Activated T-cell treated with anti-CD3 and anti-CD28 coated beads for 24 hours (primary cell): ENCODE results near the gene QSER1.
"Not testable (repeated sequence)": the region's sequence is repeated elsewhere in the genome, so short reads cannot be mapped to it uniquely, and the experiment has no call there.

ENCODE experiments used
- DNase-seq: peaks from one replicate; pipeline ENCODE4 v3.0.0-alpha.2; 2020; ENCODE audit warnings: low read depth

Gene QSER1

DNA sequence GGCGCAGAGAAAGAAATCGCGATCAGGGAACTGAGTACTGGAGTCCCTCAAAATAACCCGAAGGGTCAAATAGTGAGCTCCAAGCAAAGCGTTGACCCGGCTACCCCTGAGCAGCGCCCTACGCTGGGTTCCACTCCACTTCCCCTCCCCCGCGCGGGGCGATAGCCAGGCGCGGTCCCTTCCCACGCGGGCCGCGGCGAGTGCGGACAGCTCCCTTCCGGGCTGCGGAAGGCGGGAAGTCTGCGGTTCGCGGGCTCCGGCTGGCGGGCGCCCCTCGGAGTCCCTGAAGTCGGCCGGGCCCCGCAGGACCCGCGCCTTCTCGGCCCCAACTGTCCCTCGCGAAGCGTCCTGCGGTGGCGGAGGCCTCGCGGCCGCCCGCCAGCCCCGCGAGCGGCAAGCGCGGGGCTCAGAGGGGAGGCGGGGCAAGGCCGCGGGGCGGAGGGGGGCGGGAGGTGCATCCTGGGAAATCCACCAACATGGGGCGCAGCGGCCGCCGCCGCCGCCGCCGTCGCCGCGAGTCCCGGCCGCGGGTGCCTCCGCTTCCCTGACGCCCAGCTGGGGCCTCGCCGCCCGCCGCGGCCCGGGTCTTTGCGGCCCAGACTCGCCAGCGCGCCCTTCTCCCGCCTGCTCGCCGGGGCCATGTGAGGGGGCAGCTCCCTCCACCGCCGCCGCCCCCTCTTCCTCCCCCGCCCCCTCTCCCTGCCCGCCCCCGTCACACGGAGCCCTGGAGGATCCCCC lies at the start of gene QSER1:
Gene QSER1, plus strand, starts transcription at position 457 of the 738 bp plus-strand sequence. CDS start 315 bp downstream, outside the sequence.
- DNase-seq = peak; percentile 56

- no peak for DNase-seq
These were observed 49.1 kb upstream of the QSER1 start for GRCh38 chr11:32843544-32843943.

- no peak for DNase-seq
These were observed 45.1 kb upstream of the QSER1 start for GRCh38 chr11:32847511-32847910.

GRCh38 chr11:32849761-32850160 lies 42.9 kb upstream of the QSER1 start:
- DNase-seq = no peak

- no peak for DNase-seq
These were observed 41.4 kb upstream of the QSER1 start for GRCh38 chr11:32851251-32851650.

DNA sequence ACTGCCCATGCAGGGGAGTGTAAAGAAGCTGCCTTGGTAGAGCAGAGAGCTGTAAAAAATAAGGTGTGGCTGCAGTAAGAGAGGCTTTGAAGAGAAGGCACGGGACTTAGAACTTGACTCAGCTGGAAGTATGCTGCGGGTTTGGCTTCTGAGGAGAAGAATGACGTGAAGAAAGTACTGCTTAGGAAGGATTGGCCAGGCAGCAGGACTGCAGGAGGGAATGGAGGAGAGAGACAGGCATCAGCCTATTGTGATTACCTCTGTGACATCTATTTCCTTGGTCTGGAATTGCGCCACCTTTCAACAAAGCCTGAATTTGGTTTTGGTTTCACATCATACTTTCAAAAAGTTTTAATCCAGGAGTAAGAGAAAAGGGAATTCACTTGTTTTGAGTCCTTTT lies 40.4 kb upstream of the QSER1 start:
- no peak for DNase-seq

GRCh38 chr11:32855601-32856000 lies 37.0 kb upstream of the QSER1 start:
- DNase-seq = no peak

- no peak for DNase-seq
These were observed 33.9 kb upstream of the QSER1 start for GRCh38 chr11:32858731-32859130.

- no peak for DNase-seq
These were observed 30.6 kb upstream of the QSER1 start for GRCh38 chr11:32861850-32862577.

DNA sequence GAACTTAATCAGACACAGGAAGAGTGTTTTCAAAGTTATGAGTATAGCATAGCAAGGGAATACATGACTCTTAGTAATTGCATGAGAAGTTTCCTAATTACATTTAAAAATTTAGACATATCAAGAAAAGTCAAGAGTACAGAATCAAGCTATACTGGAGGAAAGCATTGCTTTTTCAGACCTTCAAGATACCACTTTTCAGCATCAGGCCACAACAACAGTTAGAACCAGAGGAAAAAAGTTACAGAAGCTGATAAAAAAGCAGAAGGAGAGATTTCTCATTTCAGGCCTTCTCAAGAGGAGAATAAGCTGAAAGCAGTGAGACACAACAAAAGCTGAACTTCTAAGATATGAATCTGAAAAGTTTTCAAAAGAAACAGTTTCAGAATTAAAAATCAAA lies 28.1 kb upstream of the QSER1 start:
- no peak for DNase-seq

DNA sequence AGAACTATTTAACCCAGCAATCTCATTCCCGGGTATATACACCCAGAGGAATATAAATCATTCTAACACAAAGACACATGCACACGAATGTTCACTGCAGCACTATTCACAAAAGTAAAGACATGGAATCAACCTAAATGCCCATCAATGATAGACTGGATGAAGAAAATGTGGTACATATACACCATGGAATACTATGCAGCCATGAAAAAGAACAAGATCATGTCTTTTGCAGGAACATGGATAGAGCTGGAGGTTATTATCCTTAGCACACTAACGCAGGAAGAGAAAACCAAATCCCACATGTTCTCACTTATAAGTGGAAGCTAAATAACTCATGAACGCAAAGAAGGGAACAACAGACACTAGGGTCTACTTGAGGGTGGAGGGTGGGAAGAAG lies 23.9 kb upstream of the QSER1 start:
- not testable (repeated sequence) for DNase-seq

DNA sequence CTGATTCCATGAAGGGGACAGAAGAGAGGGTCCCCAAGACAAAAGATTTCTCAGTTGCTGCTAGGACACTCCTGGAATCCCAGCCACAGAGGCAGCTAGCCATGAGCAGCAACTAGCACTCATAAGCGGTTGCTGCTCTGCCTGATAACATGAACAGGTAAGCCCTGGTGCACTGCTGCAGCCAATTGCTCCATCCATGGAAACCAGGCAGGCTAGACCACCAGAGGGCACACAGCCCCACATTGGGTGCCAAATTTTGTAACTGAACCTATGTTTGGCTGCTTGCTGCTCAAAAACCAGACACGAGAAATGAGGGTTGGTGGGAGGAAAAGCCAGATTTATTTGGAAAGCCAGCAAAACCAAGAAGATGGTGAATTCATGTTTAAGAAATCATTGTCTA lies 21.9 kb upstream of the QSER1 start:
- peak; percentile 21 for DNase-seq

DNA sequence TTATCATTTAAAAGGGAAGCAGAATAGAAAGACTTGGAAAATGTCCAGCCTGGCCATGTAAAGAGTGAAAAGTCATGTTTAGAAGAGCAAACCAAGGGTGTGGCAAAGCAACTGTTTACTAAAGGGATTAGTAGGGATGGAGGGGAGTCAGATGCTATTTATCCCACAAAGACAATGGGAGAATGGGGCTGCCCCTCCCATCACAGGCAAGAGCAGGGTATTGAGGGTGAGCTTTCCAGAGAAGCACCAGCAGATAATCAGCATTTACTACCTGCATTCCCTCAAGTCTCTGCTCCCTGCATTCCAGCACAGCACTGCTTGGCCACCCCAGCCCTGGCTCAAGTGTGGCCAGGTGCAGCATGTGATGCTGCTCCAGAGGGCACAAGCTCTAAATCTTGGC lies 18.5 kb upstream of the QSER1 start:
- no peak for DNase-seq

- DNase-seq = no peak
These were observed 11.3 kb upstream of the QSER1 start for GRCh38 chr11:32881286-32881685.

GRCh38 chr11:32883421-32883820 lies 9.2 kb upstream of the QSER1 start:
- DNase-seq = no peak

DNA sequence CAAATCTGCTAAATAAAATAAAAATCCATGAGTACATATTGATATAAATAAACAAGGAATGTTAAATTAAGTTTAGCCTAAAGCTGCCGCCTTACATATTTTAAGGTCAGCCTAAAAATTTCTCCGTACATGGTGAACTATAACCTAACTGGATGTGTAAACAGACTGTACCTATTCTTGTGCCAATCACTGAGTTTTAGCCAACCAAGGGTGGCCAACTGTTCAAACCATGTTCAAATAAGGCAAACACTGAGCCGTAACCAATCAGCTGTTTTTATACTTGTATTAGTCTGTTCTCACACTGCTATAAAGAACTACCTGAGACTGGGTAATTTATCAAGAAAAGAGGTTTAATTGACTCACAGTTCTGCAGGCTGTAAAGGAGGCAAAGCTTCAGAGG lies 8.6 kb upstream of the QSER1 start:
- no peak for DNase-seq

GRCh38 chr11:32884770-32885384 lies 7.7 kb upstream of the QSER1 start:
- no peak for DNase-seq

GRCh38 chr11:32885556-32885955 lies 7.1 kb upstream of the QSER1 start:
- no peak for DNase-seq

DNA sequence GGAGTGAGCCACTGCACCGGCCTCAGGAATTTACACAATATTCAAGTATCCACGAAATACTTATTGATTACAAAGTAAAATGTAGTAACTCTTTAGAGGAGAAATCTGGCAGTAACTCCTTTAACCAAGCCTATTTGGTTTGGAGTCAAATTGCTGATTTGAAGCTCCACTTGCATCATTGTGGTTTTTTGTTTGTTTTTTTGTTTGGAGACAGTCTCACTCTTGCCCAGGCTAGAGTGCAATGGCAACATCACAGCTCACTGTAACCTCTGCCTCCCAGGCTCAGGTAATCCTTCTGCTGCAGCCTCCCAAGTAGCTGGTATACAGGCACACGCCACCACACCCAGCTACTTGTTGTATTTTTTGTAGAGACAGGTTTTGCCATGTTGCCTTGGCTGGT lies 6.4 kb upstream of the QSER1 start:
- DNase-seq = no peak

DNA sequence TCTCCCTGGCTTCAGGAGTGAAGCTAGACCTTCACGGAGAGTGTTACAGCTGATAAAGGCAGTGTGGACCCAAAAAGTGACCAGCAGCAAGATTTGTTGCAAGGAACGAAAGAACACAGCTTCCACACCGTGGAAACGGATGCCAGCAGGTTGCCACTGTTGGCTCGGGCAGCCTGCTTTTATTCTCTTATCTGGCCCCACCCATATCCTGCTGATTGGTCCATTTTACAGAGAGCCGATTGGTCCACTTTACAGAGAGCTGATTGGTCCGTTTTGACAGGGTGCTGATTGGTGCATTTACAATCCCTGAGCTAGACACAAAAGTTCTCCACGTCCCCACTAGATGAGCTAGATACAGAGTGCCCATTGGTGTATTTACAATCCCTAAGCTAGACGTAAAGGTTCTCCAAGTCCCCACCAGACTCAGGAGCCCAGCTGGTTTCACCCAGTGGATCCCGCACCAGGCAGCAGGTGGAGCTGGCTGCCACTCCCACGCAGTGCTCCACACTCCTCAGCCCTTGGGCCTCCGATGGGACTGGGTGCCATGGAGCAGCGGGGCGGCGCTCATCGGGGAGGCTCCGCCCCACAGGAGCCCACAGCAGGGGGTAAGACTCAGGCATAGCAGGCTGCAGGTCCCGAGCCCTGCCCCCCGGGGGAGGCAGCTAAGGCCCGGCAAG lies 4.8 kb upstream of the QSER1 start:
- DNase-seq = not testable (repeated sequence)

DNA sequence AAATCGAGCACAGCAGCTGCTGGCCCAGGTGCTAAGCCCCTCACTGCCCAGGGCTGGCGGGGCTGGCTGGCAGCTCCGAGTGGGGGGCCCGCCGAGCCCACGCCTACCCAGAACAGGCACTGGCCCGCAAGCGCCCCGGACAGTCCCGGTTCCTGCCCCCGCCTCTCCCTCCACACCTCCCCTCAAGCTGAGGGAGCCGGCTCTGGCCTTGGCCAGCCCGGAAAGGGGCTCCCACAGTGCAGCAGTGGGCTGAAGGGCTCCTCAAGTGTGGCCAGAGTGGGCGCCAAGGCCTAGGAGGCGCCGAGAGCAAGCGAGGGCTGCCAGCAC lies 4.3 kb upstream of the QSER1 start:
- DNase-seq = not testable (repeated sequence)

DNA sequence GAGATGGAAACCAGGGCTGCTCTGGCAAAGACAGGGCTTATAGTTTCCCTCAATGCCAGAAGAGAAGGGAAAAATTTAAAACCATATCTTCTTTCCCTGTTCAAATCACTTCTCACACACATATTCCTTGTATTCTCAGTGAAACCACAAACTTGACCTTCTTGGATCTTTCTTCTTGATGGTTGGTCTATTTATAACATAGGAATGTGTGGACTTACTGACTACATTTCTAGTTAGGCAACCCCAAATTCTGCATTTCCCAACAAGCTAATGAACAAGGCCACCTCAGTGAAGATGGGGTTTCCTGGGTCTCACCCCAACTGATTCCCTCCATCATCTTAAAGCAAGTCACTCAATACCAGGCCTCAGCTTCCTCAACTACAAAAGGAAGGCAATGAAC lies 3.8 kb upstream of the QSER1 start:
- DNase-seq = no peak
